H1 (cell line): ENCODE measurements around the gene LIPF. TPM values are rescaled to one million over a fixed set of nuclear protein-coding genes. Genes with fewer than 3 reads are reported as not detected.

Experiments used
- CTCF ChIA-PET: fragments of 300-600 bp; sonication (Branson Sonifier 250); formaldehyde crosslinking; loops from one replicate; lab custom pipeline; 2021; ENCODE audit not compliant: partially characterized antibody; lab: Charles Lee
- POLR2A ChIA-PET: fragments of 300-600 bp; sonication (Branson Sonifier 250); formaldehyde crosslinking; loops from one replicate; lab custom pipeline; 2021; ENCODE audit warnings: inconsistent platforms; ENCODE audit not compliant: partially characterized antibody; lab: Charles Lee
- DNase-seq, 2 experiments: peaks; one replicate each; pipeline versions ENCODE4 v3.0.0 to v3.0.0-alpha.2; 2010 to 2022; ENCODE audit warnings: low spot score in 2 of 2, low read depth in 1 of 2, mixed read lengths in 1 of 2
- FAIRE-seq: peaks from 2 replicates; lab custom pipeline; 2011; peaks lifted over from hg19 to GRCh38; lab: Jason Lieb, UNC
- H2AFZ ChIP-seq: 2 replicates; pipeline ENCODE4 v1.8.1; 2012; ENCODE audit warnings: low read length, inconsistent platforms
- H2AK5ac ChIP-seq: 2 replicates; pipeline ENCODE4 v1.6.1; 2013; ENCODE audit warnings: low read depth, low read length
- H2BK120ac ChIP-seq: replicated peaks from 2 replicates; pipeline ENCODE3; 2013; ENCODE audit warnings: low read depth, low read length, inconsistent platforms
- H2BK12ac ChIP-seq: 2 replicates; pipeline ENCODE4 v1.6.1; 2013; ENCODE audit warnings: low read depth, low read length
- H2BK15ac ChIP-seq: 2 replicates; pipeline ENCODE4 v1.6.1; 2013; ENCODE audit warnings: low read length
- H2BK20ac ChIP-seq: 2 replicates; pipeline ENCODE4 v1.6.1; 2013; ENCODE audit warnings: low read length
- H2BK5ac ChIP-seq: 2 replicates; pipeline ENCODE4 v1.6.1; 2013; ENCODE audit warnings: low read depth, low read length
- H3K14ac ChIP-seq: 2 replicates; pipeline ENCODE4 v1.6.1; 2013; ENCODE audit warnings: inconsistent platforms; ENCODE audit not compliant: insufficient read length
- H3K18ac ChIP-seq: 2 replicates; pipeline ENCODE4 v1.6.1; 2013; ENCODE audit warnings: low read length; ENCODE audit errors: extremely low read depth
- H3K23ac ChIP-seq: 2 replicates; pipeline ENCODE4 v1.6.1; 2013; ENCODE audit warnings: inconsistent platforms; ENCODE audit not compliant: insufficient read length
- H3K23me2 ChIP-seq: 2 replicates; pipeline ENCODE4 v1.6.1; 2013; ENCODE audit warnings: low read depth, low read length
- H3K27ac ChIP-seq: 2 replicates; pipeline ENCODE4 v1.6.1; 2011; ENCODE audit warnings: low read depth, low read length, inconsistent platforms
- H3K27me3 ChIP-seq, 4 experiments: replicated peaks in 1 of 4; 1 replicate in 1 of 4; 2 replicates in 3 of 4; pipeline versions ENCODE4 v1.6.1 to v1.8.1; 2011 to 2013; ENCODE audit warnings: low read length in 3 of 4, mild to moderate bottlenecking in 3 of 4, inconsistent platforms in 2 of 4, mixed read lengths in 2 of 4, moderate library complexity in 1 of 4; ENCODE audit not compliant: control insufficient read depth in 3 of 4, insufficient read depth in 3 of 4; ENCODE audit errors: extremely low read depth in 1 of 4
- H3K36me3 ChIP-seq, 4 experiments: 2 replicates each; pipeline versions ENCODE4 v1.6.1 to v1.8.1; 2011 to 2013; ENCODE audit warnings: mild to moderate bottlenecking in 4 of 4, low read length in 3 of 4, moderate library complexity in 2 of 4, control low read depth in 1 of 4, inconsistent platforms in 1 of 4; ENCODE audit not compliant: insufficient read depth in 4 of 4, control insufficient read depth in 2 of 4
- H3K4ac ChIP-seq: replicated peaks from 2 replicates; pipeline ENCODE3; 2013; ENCODE audit warnings: low read length, low read depth, mixed read lengths, inconsistent platforms; ENCODE audit not compliant: insufficient read length
- H3K4me1 ChIP-seq, 4 experiments: replicated peaks in 1 of 4; 1 replicate in 1 of 4; 2 replicates in 3 of 4; pipeline versions ENCODE4 v1.6.1 to v1.8.1; 2011 to 2013; ENCODE audit warnings: low read length in 3 of 4, inconsistent platforms in 2 of 4, mixed read lengths in 1 of 4; ENCODE audit not compliant: insufficient read depth in 4 of 4, control insufficient read depth in 3 of 4
- H3K4me2 ChIP-seq, 2 experiments: 2 replicates each; pipeline versions ENCODE4 v1.6.1 to v1.8.1; 2011 to 2013; ENCODE audit warnings: low read depth in 2 of 2, low read length in 2 of 2, control low read depth in 1 of 2, inconsistent platforms in 1 of 2, mild to moderate bottlenecking in 1 of 2; ENCODE audit not compliant: insufficient read depth in 1 of 2
- H3K4me3 ChIP-seq, 4 experiments: fragments of 200-600, 300-600 bp in 1 of 4; sonication (generic), shearing (Covaris generic), sonication (Bioruptor Twin) in 1 of 4; 2 replicates each; pipeline versions ENCODE4 v1.5.1 to v1.8.1; 2011 to 2016; ENCODE audit warnings: low read length in 4 of 4, low read depth in 3 of 4, control low read depth in 2 of 4, inconsistent platforms in 2 of 4, mild to moderate bottlenecking in 2 of 4, mixed read lengths in 1 of 4, moderate library complexity in 1 of 4; ENCODE audit not compliant: insufficient read depth in 2 of 4; ENCODE audit errors: extremely low read depth in 1 of 4
- H3K56ac ChIP-seq: replicated peaks from 2 replicates; pipeline ENCODE3; 2013; ENCODE audit warnings: low read depth, mild to moderate bottlenecking, mixed read lengths, low read length, inconsistent platforms; ENCODE audit not compliant: insufficient read length
- H3K79me1 ChIP-seq: 2 replicates; pipeline ENCODE4 v1.6.1; 2013; ENCODE audit warnings: low read depth, low read length, control low read depth
- H3K79me2 ChIP-seq, 2 experiments: 2 replicates each; pipeline versions ENCODE4 v1.6.1 to v1.8.1; 2012 to 2013; ENCODE audit warnings: low read length in 2 of 2, mild to moderate bottlenecking in 2 of 2, inconsistent platforms in 1 of 2; ENCODE audit not compliant: insufficient read depth in 2 of 2, control insufficient read depth in 1 of 2
- H3K9ac ChIP-seq, 4 experiments: replicated peaks in 1 of 4; 1 replicate in 1 of 4; 2 replicates in 3 of 4; pipeline versions ENCODE4 v1.6.1 to v1.8.1; 2011 to 2013; ENCODE audit warnings: low read depth in 3 of 4, low read length in 3 of 4, control low read depth in 2 of 4, mild to moderate bottlenecking in 2 of 4, moderate library complexity in 2 of 4, inconsistent platforms in 1 of 4; ENCODE audit errors: extremely low read depth in 1 of 4
- H3K9me3 ChIP-seq, 2 experiments: 2 replicates each; pipeline versions ENCODE4 v1.6.1 to v1.8.1; 2012 to 2013; ENCODE audit warnings: mild to moderate bottlenecking in 2 of 2, moderate library complexity in 2 of 2, control low read depth in 1 of 2, inconsistent platforms in 1 of 2, low read depth in 1 of 2, low read length in 1 of 2, mixed read lengths in 1 of 2; ENCODE audit not compliant: insufficient read depth in 2 of 2
- H4K20me1 ChIP-seq, 2 experiments: replicated peaks in 1 of 2; 2 replicates each; pipeline versions ENCODE3 to v1.8.1; 2011 to 2013; ENCODE audit warnings: inconsistent platforms in 2 of 2, low read length in 2 of 2, mild to moderate bottlenecking in 1 of 2; ENCODE audit not compliant: insufficient read depth in 2 of 2, control insufficient read depth in 1 of 2
- H4K5ac ChIP-seq: 2 replicates; pipeline ENCODE4 v1.6.1; 2013; ENCODE audit warnings: low read length, low read depth, mixed read lengths, inconsistent platforms; ENCODE audit not compliant: insufficient read length
- H4K8ac ChIP-seq: 2 replicates; pipeline ENCODE4 v1.8.0; 2013; ENCODE audit warnings: mild to moderate bottlenecking, moderate library complexity, low read length, inconsistent platforms; ENCODE audit not compliant: insufficient read depth; ENCODE audit errors: extremely low read depth
- H4K91ac ChIP-seq: replicated peaks from 2 replicates; pipeline ENCODE3; 2013; ENCODE audit warnings: low read length, mixed read lengths, inconsistent platforms; ENCODE audit not compliant: insufficient read length
- CEBPB ChIP-seq: IDR thresholded peaks from 2 replicates; pipeline ENCODE4 v1.6.1; 2012; ENCODE audit warnings: low read depth, low read length
- SP2 ChIP-seq: IDR thresholded peaks from 2 replicates; pipeline ENCODE4 v1.6.1; 2012; ENCODE audit warnings: mild to moderate bottlenecking, low read length, inconsistent platforms
- SUZ12 ChIP-seq: fragments of 200-600 bp; sonication (generic); IDR thresholded peaks from 2 replicates; pipeline ENCODE4 v1.6.1; 2012; ENCODE audit warnings: mild to moderate bottlenecking, inconsistent platforms, low read length, moderate library complexity, mixed read lengths
- WGBS, 2 experiments: shearing (Covaris generic) in 1 of 2; methylation state at CpG; one replicate each; pipeline versions ENCODE4 v1.1.6 to v1.1.7; 2013 to 2015; ENCODE audit warnings: low lambda C conversion rate in 2 of 2, mixed read lengths in 2 of 2, inconsistent platforms in 1 of 2, low coverage in 1 of 2, missing lambda C conversion rate in 1 of 2; ENCODE audit not compliant: insufficient replicate concordance in 2 of 2, insufficient coverage in 1 of 2, insufficient read length in 1 of 2; ENCODE audit errors: extremely low coverage in 1 of 2, missing lambda C conversion rate in 1 of 2; 5-methylcytosine and 5-hydroxymethylcytosine counted together
- polyA plus RNA-seq, 7 experiments: library from polyadenylated mRNA; depleted of rRNA in 3 of 7; stranded (reverse) in 5 of 7; unstranded in 2 of 7; fragments of >200 nt in 5 of 7; fragments of 200-250 nt in 2 of 7; gene quantifications; 1 replicate in 5 of 7; 2 replicates in 1 of 7; 4 replicates in 1 of 7; pipeline versions ENCODE4 v1.2.1 to v1.2.3, GENCODE V29; 2011 to 2013; ENCODE audit warnings: missing spikeins in 2 of 7, mixed read lengths in 2 of 7
- total RNA-seq: library from RNA; stranded (reverse); fragmentation: NEBNext Ultra II Directional; extraction: Animal tissue kit (Norgen Biotek cat#: 25700); gene quantifications from 2 replicates; pipeline ENCODE4 v1.2.1, GENCODE V29; 2021

The LIPF gene
- total and polyA plus RNA-seq, 2 of the 8 experiments (the other 6 are each of a cell fraction or from before 2014, with no cell fraction given): not detected

GRCh38 chr10:88617772-88618300 lies 46.4 kb upstream of the LIPF start:
- 93% methylated on average over 1 of the region's 1 CpG; no CpG with 5 or more reads in 1 of the 2 experiments for WGBS, 2 experiments
- POLR2A ChIA-PET: no interaction called here
- H2BK5ac ChIP-seq: no peak overlapping the region
- H3K79me2 ChIP-seq: no peaks in the 10 kb centered on the region
- H3K4ac ChIP-seq: no peak overlapping the region
- FAIRE-seq (no peak), DNase-seq (no peak)
- H3K23me2 ChIP-seq: no peaks in the 10 kb centered on the region
- no peak overlapping the region for H4K8ac ChIP-seq
- H3K4me1 ChIP-seq: no peaks in the 10 kb centered on the region
- H2AK5ac ChIP-seq: no peak overlapping the region
- no peak overlapping the region for H3K4me2 ChIP-seq
- no peak overlapping the region for H2AFZ ChIP-seq
- H3K9ac ChIP-seq: no peak overlapping the region
- H3K27ac ChIP-seq: no peak overlapping the region
- no peak overlapping the region for H3K23ac ChIP-seq
- H3K36me3 ChIP-seq: no peaks in the 10 kb centered on the region
- H3K27me3 ChIP-seq: no peaks in the 10 kb centered on the region
- no peaks in the 10 kb centered on the region for H3K9me3 ChIP-seq
- no peak overlapping the region for H3K4me3 ChIP-seq
- H2BK12ac ChIP-seq: no peak overlapping the region
- no peak overlapping the region for H2BK120ac ChIP-seq
- no peak overlapping the region for H3K18ac ChIP-seq
- H3K14ac ChIP-seq: no peak overlapping the region
- no peak overlapping the region for H2BK20ac ChIP-seq
- CTCF ChIA-PET: interaction anchor here (0.6 to 2.4 kb wide), 4 partner anchors 35 to 200 kb away, joined by 3 to 11 read pairs (median 3); partner anchors contain the start of gene RNLS
- no peaks in the 10 kb centered on the region for H3K79me1 ChIP-seq
- no peak overlapping the region for H4K91ac ChIP-seq
- no peak overlapping the region for H4K5ac ChIP-seq
- no peaks in the 10 kb centered on the region for H4K20me1 ChIP-seq
- TF ChIP-seq CEBPB (no peak), SUZ12 (no peak), SP2 (no peak)
- no peak overlapping the region for H3K56ac ChIP-seq
- H2BK15ac ChIP-seq: no peak overlapping the region
